DMS153 treated with DMSO at 0.1 percent for 48 hours (cell line): Measurements from ENCODE around the gene EFHC2.

Source experiments
- DNase-seq: peaks from one replicate; lab custom pipeline; 2025; ENCODE audit not compliant: unreplicated experiment; lab: John Stamatoyannopoulos, UW

Gene EFHC2

GRCh38 chrX:44155126-44155525 lies 188.3 kb downstream of the EFHC2 start:
- DNase-seq, result no peak

- DNase-seq, result no peak
These were observed 190.6 kb downstream of the EFHC2 start for GRCh38 chrX:44152852-44153251.

GRCh38 chrX:44147130-44147529 lies 196.3 kb downstream of the EFHC2 start:
- no peak for DNase-seq

GRCh38 chrX:44144177-44144945 lies 199.1 kb downstream of the EFHC2 start:
- DNase-seq, result no peak

- no peak for DNase-seq
These were observed 200.3 kb downstream of the EFHC2 start for GRCh38 chrX:44143061-44143602.

DNA sequence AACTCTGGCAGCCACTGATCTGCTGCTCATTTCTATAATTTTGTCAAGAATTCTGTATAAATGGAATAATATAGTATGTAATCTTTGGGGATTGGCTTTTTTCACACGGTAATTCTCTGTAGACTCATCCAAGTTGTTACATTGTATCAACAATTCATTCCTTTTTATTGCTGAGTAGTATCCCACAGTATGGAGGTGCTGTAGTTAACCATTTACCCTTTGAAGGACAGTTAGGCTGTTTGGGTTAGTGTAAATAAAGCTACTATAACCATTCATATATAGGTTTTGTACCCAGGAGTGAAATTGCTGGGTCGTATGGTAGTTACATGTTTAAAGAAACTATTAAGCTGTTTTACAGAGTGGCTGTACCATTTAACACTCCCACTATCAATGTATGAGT lies 213.3 kb downstream of the EFHC2 start:
- DNase-seq, result no peak

DNA sequence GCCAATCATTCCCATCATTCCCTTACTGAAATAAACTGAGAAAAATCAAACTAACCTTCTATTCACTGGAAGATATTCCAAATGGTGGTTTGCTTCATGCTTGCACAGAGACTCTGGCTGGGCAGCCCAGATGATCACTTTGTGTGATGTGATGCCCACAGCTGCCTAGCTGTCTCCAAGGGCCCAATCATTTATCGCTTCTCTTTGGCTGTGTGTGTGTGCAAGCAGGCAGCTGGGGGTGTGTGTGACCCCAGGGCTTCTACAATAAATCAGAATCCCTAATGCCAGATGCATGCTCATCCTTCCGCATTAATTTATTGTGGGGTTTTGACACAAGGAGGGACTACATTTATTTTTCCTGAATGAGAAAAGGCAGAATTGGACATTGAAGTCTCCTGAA lies 230.1 kb downstream of the EFHC2 start:
- no peak for DNase-seq

DNA sequence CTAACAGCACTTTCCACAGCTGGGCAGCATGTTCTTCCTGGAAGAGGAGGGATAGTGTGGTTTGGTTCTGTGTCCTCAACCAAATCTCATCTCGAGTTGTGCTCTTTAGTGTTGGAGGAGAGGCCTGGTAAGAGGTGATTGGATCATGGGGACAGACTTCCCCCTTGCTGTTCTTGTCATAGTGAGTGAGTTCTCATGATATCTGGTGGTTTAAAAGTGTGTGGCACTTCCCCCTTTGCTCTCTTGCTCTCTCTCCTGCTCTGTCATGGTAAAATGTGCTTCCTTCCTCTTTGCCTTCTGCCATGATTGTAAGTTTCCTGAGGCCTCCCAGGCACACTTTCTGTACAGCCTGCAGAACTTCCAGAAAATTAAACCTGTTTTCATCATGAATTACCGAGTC lies 236.6 kb downstream of the EFHC2 start:
- no peak for DNase-seq

DNA sequence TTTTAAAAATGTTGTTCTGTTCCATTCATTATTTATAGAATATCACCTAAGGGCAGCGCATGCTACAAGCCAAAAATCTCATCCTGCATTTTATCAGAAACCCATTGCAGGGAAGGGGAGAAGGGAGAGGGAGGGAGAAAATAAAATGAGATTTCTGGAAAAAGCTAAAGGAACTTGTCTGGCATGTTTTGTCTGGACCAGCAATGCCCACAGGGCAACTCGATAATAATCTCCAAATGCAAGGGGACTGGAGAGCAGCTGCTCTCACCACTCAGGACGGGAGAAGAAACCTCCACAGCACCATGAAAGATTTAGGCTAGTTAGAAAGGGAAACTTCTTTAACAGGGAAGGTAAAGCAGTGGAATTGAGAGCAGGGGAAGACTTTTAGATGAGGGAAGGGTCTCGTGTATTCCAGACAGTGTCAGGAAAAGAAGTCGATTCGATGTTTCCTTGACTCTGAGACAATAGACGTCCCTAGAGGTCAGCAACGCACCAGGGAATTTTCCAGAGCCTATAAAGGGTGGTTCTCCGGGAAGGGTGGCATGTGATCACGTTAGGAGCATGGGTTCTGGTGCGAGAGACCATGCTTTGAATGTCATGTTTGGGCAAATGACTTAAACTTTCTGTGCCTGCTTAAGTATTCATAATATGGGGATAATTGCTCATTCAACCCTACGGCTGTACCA lies 238.1 kb downstream of the EFHC2 start:
- no peak for DNase-seq

DNA sequence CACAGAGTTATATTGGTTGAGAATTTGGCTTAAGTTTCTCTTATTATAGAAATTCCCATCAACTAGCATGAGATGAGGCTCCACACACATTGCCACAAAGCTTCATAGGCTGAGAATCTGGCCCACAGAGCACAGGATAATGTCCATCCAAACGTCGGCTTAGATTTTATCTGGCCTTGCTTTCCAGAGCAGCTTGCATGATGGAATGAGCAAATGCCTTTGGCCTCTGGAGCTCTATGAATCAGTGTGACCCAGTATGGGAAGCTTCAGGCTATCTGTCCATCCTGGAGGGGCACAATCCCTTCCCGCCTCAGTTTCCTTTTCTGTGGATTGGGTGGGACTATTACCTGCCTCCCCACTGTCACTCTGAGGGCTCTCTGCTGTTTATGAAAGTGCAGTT lies 238.8 kb downstream of the EFHC2 start:
- DNase-seq, result no peak

DNA sequence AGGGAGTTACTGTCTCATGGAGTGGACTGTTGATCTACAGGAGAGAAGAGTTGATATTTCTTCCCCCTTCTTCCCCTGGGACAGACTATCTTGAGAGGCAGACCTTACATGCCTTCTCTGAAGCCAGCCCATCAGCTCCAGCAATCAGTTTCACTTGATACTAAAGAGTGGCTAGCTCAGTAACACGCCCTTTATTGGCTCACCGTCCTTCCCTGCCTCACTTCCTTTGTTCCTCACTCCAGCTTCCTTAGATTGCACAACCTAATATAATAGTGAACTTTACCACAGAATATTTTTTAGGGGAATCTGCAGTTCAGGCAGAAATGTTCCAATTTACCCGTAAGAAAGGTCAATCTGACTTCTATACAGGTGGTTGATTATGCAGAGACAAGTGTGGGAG lies 242.2 kb downstream of the EFHC2 start:
- DNase-seq, result no peak

GRCh38 chrX:44099366-44099765 lies 244.1 kb downstream of the EFHC2 start:
- DNase-seq, result no peak
